Activated CD8-positive, alpha-beta T cell treated with anti-CD3 and anti-CD28 coated beads for 36 hours (primary cell): ENCODE data around the gene RPS19BP1. TPM values are rescaled to one million over a fixed set of nuclear protein-coding genes. Genes with fewer than 3 reads are reported as not detected.
A peak's percentile ranks its signal among the peaks of the same experiment; 100 is the strongest.

Source experiments
- ATAC-seq: fragments of 200-7000 bp; cut with Tn5 transposase; one replicate; pipeline ENCODE4 v1.10.0; 2021; ENCODE audit warnings: mild to moderate bottlenecking, moderate library complexity
- CTCF ChIA-PET: fragments of 350-600 bp; sonication (Branson Sonifier 250); formaldehyde crosslinking; loops from one replicate; lab custom pipeline; 2021; ENCODE audit warnings: antibody characterized with exemption; lab: Charles Lee
- POLR2A ChIA-PET: fragments of 350-600 bp; sonication (Branson Sonifier 250); formaldehyde crosslinking; loops from one replicate; lab custom pipeline; 2021; ENCODE audit warnings: antibody characterized with exemption; lab: Charles Lee
- DNase-seq: peaks from one replicate; pipeline ENCODE4 v3.0.0-alpha.2; 2020
- H3K27ac Mint-ChIP-seq: one replicate; pipeline ENCODE4 v1.8.0; 2021; ENCODE audit warnings: mild to moderate bottlenecking, mixed read lengths
- H3K27me3 Mint-ChIP-seq: one replicate; pipeline ENCODE4 v1.8.0; 2021; ENCODE audit warnings: mixed read lengths
- H3K36me3 Mint-ChIP-seq: one replicate; pipeline ENCODE4 v1.8.0; 2021; ENCODE audit warnings: low read depth, mixed read lengths
- H3K4me1 Mint-ChIP-seq: one replicate; pipeline ENCODE4 v1.8.0; 2021; ENCODE audit warnings: low read depth, mixed read lengths
- H3K4me3 Mint-ChIP-seq: one replicate; pipeline ENCODE4 v1.8.0; 2021; ENCODE audit warnings: mild to moderate bottlenecking, moderate library complexity, mixed read lengths
- H3K9me3 Mint-ChIP-seq: one replicate; pipeline ENCODE4 v1.8.0; 2021; ENCODE audit warnings: mixed read lengths
- intact Hi-C: fragments of 100-400 bp; cut with micrococcal nuclease; formaldehyde crosslinking; loops from one replicate; pipeline ENCODE4 v1.10.0; 2022
- total RNA-seq, 2 experiments: library from RNA; stranded (reverse); gene quantifications; one replicate each; pipeline ENCODE4 v1.2.3, GENCODE V29; 2021
- TF ChIP-seq, protein P1 (sequence below): fragments of 200-600 bp; IDR thresholded peaks from one replicate; pipeline ENCODE4 v1.8.0; 2022; ENCODE audit warnings: antibody characterized with exemption, mild to moderate bottlenecking

Gene RPS19BP1, protein sequence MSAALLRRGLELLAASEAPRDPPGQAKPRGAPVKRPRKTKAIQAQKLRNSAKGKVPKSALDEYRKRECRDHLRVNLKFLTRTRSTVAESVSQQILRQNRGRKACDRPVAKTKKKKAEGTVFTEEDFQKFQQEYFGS
- total RNA-seq, result 10 to 100 TPM; 68.5 to 71.7 TPM

DNA sequence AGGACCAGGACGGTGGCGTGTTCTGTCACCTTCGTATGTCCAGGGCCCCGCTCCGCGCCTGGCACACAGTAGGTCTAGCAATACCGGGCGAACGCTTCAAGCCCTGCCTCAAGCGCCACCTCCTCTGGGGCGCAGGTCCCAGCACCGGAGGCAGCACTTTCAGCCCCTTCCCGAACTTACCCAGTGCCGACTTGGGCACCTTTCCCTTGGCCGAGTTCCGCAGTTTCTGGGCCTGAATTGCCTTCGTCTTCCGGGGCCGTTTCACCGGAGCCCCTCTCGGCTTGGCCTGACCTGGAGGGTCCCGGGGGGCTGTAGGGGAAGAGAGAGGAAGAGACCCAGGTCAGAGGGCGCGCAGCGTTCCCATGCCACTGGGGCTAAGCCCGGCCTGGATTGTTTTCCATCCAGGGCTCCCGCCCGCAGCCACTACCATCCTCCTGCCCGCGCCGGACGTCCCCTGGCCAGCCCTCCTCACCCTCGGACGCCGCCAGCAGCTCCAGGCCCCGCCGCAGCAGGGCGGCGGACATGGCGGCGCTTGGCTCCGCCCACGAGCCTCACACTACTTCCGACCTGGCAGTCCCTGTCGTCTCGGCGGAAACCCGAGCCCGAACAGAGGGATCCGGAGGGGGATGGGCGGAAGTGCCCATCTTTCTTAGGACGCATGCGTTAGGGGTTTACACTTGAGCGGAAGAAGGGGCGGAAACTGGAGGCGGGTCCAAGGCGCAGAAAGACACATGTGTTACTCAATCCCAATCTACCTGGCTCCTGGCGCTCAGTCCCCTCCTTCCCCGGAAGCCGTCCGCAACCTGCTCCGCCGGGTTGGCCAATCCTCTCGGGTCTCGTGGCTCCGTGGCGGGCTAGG is at the start of gene RPS19BP1:
RPS19BP1 (minus strand) TSS at position 534 of the 859 bp plus-strand sequence; CDS start at position 524, 10 bp downstream.
- Mint-ChIP-seq H3K9me3 (no peaks in the 10 kb centered on the region), H3K27me3 (no peaks in the 10 kb centered on the region), H3K27ac (peak within 1 kb of the TSS; percentile 93), H3K4me3 (peak within 1 kb of the TSS; percentile 86), H3K36me3 (peaks cover 37% of the 10 kb centered on the region), H3K4me1 (peaks cover 49% of the 10 kb centered on the region)
- TF ChIP-seq, protein P1, sequence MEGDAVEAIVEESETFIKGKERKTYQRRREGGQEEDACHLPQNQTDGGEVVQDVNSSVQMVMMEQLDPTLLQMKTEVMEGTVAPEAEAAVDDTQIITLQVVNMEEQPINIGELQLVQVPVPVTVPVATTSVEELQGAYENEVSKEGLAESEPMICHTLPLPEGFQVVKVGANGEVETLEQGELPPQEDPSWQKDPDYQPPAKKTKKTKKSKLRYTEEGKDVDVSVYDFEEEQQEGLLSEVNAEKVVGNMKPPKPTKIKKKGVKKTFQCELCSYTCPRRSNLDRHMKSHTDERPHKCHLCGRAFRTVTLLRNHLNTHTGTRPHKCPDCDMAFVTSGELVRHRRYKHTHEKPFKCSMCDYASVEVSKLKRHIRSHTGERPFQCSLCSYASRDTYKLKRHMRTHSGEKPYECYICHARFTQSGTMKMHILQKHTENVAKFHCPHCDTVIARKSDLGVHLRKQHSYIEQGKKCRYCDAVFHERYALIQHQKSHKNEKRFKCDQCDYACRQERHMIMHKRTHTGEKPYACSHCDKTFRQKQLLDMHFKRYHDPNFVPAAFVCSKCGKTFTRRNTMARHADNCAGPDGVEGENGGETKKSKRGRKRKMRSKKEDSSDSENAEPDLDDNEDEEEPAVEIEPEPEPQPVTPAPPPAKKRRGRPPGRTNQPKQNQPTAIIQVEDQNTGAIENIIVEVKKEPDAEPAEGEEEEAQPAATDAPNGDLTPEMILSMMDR, result no peak
- ATAC-seq (peak; percentile 90), DNase-seq (peak; percentile 100)
- intact Hi-C loops, result loop anchor here (5.0 kb wide), 2 partner anchors 35 to 380 kb away; no protein-coding TSS in a partner anchor
- ChIA-PET CTCF (interaction anchor here (1.3 to 11.1 kb wide), 3 partner anchors 10 to 36 kb away, joined by 6 to 323 read pairs (median 9); partner anchors contain the start of gene MIEF1), POLR2A (interaction anchor here (0.6 to 13.6 kb wide), 6 partner anchors 18 to 826 kb away, joined by 3 to 234 read pairs (median 3); partner anchors contain the start of gene ATF4)

DNA sequence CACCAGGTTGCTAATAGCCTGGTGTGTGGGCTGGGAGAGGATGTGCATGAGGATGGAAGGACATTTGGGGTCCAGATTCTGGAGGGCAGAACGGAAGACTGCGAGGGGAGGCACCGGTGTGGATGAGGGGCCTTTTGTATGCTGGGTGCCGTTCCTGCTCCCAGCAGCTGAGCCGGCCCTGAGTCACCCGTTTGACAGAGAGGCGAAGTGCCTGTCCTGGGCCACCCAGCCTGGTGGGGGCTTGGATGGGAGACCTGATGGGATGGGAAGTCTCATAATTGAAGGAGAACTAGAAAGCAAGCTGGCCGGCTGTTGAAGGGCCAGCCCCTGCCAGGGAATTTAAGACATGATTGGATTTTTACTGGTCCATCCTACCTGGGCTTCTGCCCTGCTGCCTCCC is 48.8 kb upstream of the RPS19BP1 start:
- Mint-ChIP-seq H3K27me3 (peaks cover 3% of the 10 kb centered on the region), H3K27ac (no peak overlapping the region), H3K9me3 (no peaks in the 10 kb centered on the region), H3K4me1 (no peaks in the 10 kb centered on the region), H3K36me3 (no peaks in the 10 kb centered on the region), H3K4me3 (no peak overlapping the region)
- CTCF ChIA-PET, result no interaction called here
- ATAC-seq (no peak), DNase-seq (no peak)
- intact Hi-C loops, result no loop called here
- POLR2A ChIA-PET, result no interaction called here
- TF ChIP-seq, protein P1, result no peak

DNA sequence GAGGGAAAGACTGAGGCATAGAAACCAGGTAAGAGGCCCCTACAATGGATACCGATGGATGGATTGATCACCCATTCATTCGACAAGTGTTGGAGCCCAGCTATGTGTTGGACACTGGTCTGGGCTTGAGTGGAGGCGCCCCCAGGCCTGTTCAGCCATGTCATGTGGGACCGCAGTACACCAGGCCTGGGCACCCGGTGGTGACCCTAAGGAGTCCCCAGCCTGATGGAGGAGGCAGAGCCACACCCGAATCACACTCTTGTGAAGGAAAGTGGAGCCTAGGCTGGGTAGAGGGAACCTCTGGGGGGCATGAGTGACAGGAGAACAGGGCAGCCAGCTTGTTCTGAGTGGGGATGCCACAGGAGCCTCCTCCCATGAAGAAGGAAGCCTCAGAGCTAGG is 48.2 kb upstream of the RPS19BP1 start:
- Mint-ChIP-seq H3K36me3 (no peaks in the 10 kb centered on the region), H3K4me1 (no peaks in the 10 kb centered on the region), H3K27ac (no peak overlapping the region), H3K4me3 (no peak overlapping the region), H3K9me3 (no peaks in the 10 kb centered on the region), H3K27me3 (peaks cover 3% of the 10 kb centered on the region)
- ChIA-PET CTCF (no interaction called here), POLR2A (no interaction called here)
- TF ChIP-seq, protein P1, result no peak
- no peak for DNase-seq
- no peak for ATAC-seq
- intact Hi-C loops, result no loop called here

DNA sequence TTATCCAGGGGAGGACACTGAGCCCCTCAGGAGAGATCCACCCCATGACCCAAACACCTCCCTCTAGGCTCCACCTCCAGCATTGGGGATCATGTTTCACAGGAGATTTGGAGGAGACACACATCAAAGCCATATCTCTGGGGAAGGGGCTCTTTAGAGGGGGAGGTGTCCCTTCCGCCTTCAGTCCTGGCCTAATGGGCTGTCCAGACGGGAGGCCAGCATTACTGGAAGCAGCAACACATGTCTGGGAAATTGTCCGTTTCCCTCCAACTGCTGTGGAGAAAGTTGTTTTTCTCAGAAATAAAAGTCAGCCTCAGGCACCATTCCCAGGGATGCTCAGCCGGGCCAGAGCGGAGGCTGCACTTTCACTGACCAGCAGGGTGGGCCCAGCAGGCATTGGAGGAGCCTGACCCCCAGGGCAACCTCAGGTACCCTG is 47.5 kb upstream of the RPS19BP1 start:
- POLR2A ChIA-PET, result no interaction called here
- ATAC-seq, result no peak

More for the DNA sequence above, 47.5 kb upstream of the RPS19BP1 start:
- Mint-ChIP-seq H3K36me3 (no peaks in the 10 kb centered on the region), H3K27me3 (peaks cover 3% of the 10 kb centered on the region), H3K9me3 (no peaks in the 10 kb centered on the region), H3K27ac (no peak overlapping the region), H3K4me3 (no peak overlapping the region), H3K4me1 (no peaks in the 10 kb centered on the region)
- intact Hi-C loops, result no loop called here
- TF ChIP-seq, protein P1, result no peak
- CTCF ChIA-PET, result no interaction called here
- no peak for DNase-seq
